ENCODE results near the gene MTFP1. TPM values are rescaled to one million over a fixed set of nuclear protein-coding genes. Genes with fewer than 3 reads are reported as not detected.

The MTFP1 gene
- total and polyA plus RNA-seq, 9 of the 15 experiments (the other 6 are each of a cell fraction or from before 2014, with no cell fraction given), result 10.7 to 52.0 (median 30.1) TPM

DNA sequence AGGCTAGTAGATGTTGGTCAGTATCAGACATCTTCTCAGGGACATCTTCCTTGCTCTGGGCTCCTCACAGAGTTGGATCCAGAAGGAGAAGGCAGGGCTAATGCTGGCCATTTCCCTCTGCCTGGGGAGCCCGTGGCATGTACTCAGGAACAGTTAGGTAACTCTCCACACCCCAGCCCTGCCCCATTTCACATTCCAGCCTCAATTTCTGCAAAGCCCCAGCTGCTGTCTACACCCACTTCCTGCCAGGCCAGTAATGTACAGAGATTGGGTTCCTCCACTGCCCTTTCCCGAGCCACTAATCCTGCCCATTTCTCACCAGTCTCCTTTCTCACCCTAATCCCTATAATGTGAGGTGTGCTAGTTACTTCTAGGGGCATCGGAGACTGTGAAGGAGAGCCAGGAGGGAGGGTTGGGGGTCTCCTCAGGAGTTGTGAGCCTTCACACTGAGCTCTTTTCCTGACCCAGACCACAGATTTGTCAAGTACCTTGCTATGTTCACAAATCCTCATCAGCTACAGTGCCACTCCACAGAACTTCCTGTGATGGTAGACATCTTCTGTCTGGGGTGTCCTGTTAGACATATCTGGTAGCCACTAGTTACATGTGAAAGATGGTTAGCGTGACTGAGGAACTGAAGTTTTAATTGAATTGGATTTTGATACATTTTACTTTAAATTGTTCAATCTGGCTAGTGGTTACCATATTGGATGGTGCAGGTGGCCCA lies 47.6 kb downstream of the MTFP1 start:
- H3K4me2 ChIP-seq (ENCODE audit: insufficient read depth, low read length), result no peak overlapping the region
- peaks cover 2 to 39% of the 10 kb centered on the region in 2 experiments; a peak in 4 of 5 replicates for H3K27me3 ChIP-seq (ENCODE audit: control insufficient read depth in 2 of 2, insufficient read depth in 2 of 2, low read length in 2 of 2)
- FAIRE-seq, result no peak
- H3K9me3 ChIP-seq (replicated peaks; ENCODE audit: control insufficient read depth, insufficient read depth, low read depth, low read length), result no peaks in the 10 kb centered on the region
- H3K27ac ChIP-seq (ENCODE audit: extremely low read depth, low read depth, low read length), result no peak overlapping the region
- BruUV-seq (replicated peaks), result no TSS peak
- ATAC-seq, result no peak
- H3K36me3 ChIP-seq (ENCODE audit: control insufficient read depth, insufficient read depth, low read length), result no peaks in the 10 kb centered on the region
- H3K4me3 ChIP-seq, result no peak overlapping the region
- WGBS (ENCODE audit: insufficient coverage, low coverage, missing lambda C conversion rate), result 9% methylated on average over 4 of the region's 4 CpGs
- H2AFZ ChIP-seq (ENCODE audit: low read depth, low read length), result no peak overlapping the region
- CTCF ChIA-PET (ENCODE audit: low intra/inter-chr PET ratio), result no interaction called here
- DNase-seq (ENCODE audit: extremely low read depth in 1 of 4, low spot score in 3 of 4), result no peak
- no peaks in the 10 kb centered on the region for H4K20me1 ChIP-seq (replicated peaks; ENCODE audit: control insufficient read depth, insufficient read depth, low read length)
- H3K4me1 ChIP-seq (replicated peaks in 1 of 2; ENCODE audit: control insufficient read depth in 2 of 2, insufficient read depth in 2 of 2, low read length in 2 of 2), result peaks cover 0 to 6% of the 10 kb centered on the region in 2 experiments; a peak in 2 of 5 replicates
- intact Hi-C loops (cut with micrococcal nuclease) (no loop called here), in situ Hi-C loops (cut with MboI) (no loop called here)
- H3K9me1 ChIP-seq (ENCODE audit: control insufficient read depth, insufficient read depth, low read length), result no peaks in the 10 kb centered on the region
- POLR2A ChIA-PET, result no interaction called here
- no peak overlapping the region for H3K9ac ChIP-seq (ENCODE audit: insufficient read depth in 1 of 2, low read depth in 2 of 2, low read length in 2 of 2)
- H3K79me2 ChIP-seq (ENCODE audit: control insufficient read depth, insufficient read depth, low read length), result no peaks in the 10 kb centered on the region
- TF ChIP-seq TCF7L2 (IDR thresholded peaks at IDR 0.05; ENCODE audit: low read depth, low read length), result no peak
- no peak for TF ChIP-seq RAD21 (CRISPR knock-in tag; conservative IDR thresholded peaks at IDR 0.05 in 1 of 2, IDR thresholded peaks at IDR 0.05 in 1 of 2)
- TF ChIP-seq, protein P1, sequence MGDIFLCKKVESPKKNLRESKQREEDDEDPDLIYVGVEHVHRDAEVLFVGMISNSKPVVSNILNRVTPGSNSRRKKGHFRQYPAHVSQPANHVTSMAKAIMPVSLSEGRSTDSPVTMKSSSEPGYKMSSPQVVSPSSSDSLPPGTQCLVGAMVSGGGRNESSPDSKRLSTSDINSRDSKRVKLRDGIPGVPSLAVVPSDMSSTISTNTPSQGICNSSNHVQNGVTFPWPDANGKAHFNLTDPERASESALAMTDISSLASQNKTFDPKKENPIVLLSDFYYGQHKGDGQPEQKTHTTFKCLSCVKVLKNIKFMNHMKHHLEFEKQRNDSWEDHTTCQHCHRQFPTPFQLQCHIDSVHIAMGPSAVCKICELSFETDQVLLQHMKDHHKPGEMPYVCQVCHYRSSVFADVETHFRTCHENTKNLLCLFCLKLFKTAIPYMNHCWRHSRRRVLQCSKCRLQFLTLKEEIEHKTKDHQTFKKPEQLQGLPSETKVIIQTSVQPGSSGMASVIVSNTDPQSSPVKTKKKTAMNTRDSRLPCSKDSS (IDR thresholded peaks at IDR 0.05; ENCODE audit: low read depth, partially characterized antibody), result no peak
- no peak for TF ChIP-seq ZNF57 (CRISPR knock-in tag; IDR thresholded peaks at IDR 0.05)
- TF ChIP-seq ZNF785 (CRISPR knock-in tag; IDR thresholded peaks at IDR 0.05), result no peak
- no peak for TF ChIP-seq POLR2B (IDR thresholded peaks at IDR 0.05; ENCODE audit: low read depth, partially characterized antibody)
- TF ChIP-seq, protein P2, sequence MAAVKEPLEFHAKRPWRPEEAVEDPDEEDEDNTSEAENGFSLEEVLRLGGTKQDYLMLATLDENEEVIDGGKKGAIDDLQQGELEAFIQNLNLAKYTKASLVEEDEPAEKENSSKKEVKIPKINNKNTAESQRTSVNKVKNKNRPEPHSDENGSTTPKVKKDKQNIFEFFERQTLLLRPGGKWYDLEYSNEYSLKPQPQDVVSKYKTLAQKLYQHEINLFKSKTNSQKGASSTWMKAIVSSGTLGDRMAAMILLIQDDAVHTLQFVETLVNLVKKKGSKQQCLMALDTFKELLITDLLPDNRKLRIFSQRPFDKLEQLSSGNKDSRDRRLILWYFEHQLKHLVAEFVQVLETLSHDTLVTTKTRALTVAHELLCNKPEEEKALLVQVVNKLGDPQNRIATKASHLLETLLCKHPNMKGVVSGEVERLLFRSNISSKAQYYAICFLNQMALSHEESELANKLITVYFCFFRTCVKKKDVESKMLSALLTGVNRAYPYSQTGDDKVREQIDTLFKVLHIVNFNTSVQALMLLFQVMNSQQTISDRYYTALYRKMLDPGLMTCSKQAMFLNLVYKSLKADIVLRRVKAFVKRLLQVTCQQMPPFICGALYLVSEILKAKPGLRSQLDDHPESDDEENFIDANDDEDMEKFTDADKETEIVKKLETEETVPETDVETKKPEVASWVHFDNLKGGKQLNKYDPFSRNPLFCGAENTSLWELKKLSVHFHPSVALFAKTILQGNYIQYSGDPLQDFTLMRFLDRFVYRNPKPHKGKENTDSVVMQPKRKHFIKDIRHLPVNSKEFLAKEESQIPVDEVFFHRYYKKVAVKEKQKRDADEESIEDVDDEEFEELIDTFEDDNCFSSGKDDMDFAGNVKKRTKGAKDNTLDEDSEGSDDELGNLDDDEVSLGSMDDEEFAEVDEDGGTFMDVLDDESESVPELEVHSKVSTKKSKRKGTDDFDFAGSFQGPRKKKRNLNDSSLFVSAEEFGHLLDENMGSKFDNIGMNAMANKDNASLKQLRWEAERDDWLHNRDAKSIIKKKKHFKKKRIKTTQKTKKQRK (IDR thresholded peaks at IDR 0.05; ENCODE audit: borderline replicate concordance, low read depth, low read length), result no peak
- TF ChIP-seq MIER1 (IDR thresholded peaks at IDR 0.05; ENCODE audit: low read depth), result no peak
- no peak for TF ChIP-seq FIP1L1 (IDR thresholded peaks at IDR 0.05; ENCODE audit: low read depth, low read length, poor library complexity, severe bottlenecking)
- TF ChIP-seq, protein P3, sequence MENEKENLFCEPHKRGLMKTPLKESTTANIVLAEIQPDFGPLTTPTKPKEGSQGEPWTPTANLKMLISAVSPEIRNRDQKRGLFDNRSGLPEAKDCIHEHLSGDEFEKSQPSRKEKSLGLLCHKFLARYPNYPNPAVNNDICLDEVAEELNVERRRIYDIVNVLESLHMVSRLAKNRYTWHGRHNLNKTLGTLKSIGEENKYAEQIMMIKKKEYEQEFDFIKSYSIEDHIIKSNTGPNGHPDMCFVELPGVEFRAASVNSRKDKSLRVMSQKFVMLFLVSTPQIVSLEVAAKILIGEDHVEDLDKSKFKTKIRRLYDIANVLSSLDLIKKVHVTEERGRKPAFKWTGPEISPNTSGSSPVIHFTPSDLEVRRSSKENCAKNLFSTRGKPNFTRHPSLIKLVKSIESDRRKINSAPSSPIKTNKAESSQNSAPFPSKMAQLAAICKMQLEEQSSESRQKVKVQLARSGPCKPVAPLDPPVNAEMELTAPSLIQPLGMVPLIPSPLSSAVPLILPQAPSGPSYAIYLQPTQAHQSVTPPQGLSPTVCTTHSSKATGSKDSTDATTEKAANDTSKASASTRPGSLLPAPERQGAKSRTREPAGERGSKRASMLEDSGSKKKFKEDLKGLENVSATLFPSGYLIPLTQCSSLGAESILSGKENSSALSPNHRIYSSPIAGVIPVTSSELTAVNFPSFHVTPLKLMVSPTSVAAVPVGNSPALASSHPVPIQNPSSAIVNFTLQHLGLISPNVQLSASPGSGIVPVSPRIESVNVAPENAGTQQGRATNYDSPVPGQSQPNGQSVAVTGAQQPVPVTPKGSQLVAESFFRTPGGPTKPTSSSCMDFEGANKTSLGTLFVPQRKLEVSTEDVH (IDR thresholded peaks at IDR 0.05; ENCODE audit: low read depth, partially characterized antibody), result no peak
- no peak for TF ChIP-seq ZNF124 (CRISPR knock-in tag; IDR thresholded peaks at IDR 0.05)
- TF ChIP-seq NCOR1 (IDR thresholded peaks at IDR 0.05), result no peak
- no peak for TF ChIP-seq PHF8 (IDR thresholded peaks at IDR 0.05; ENCODE audit: borderline replicate concordance, low read length)
